Measurements from ENCODE around the gene S100A6.
A peak's percentile ranks its signal among the peaks of the same experiment; 100 is the strongest.
"Not testable (repeated sequence)": the region's sequence is repeated elsewhere in the genome, so short reads cannot be mapped to it uniquely, and the experiment has no call there.

S100A6 gene

GRCh38 chr1:153535242-153536011 is at the start of gene S100A6:
S100A6 (minus strand) TSS chr1:153535991; CDS start chr1:153535339, 652 bp downstream.
- peak; percentile 64 for DNase-seq (ENCODE audit: low spot score)

- no peak for DNase-seq (ENCODE audit: low spot score)
Measured at GRCh38 chr1:153585006-153585405, 49.2 kb upstream of the S100A6 start.

- no peak for DNase-seq (ENCODE audit: low spot score)
Measured at GRCh38 chr1:153583976-153584375, 48.2 kb upstream of the S100A6 start.

DNA sequence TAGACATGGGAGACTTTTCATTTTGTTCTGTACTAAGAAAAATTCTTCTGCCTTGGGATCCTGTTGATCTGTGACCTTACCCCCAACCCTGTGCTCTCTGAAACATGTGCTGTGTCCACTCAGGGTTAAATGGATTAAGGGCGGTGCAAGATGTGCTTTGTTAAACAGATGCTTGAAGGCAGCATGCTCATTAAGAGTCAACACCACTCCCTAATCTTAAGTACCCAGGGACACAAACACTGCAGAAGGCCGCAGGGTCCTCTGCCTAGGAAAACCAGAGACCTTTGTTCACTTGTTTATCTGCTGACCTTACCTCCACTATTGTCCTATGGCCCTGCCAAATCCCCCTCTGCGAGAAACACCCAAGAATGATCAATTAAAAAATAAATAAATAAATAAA is 47.7 kb upstream of the S100A6 start:
- not testable (repeated sequence) for DNase-seq (ENCODE audit: low spot score)

DNA sequence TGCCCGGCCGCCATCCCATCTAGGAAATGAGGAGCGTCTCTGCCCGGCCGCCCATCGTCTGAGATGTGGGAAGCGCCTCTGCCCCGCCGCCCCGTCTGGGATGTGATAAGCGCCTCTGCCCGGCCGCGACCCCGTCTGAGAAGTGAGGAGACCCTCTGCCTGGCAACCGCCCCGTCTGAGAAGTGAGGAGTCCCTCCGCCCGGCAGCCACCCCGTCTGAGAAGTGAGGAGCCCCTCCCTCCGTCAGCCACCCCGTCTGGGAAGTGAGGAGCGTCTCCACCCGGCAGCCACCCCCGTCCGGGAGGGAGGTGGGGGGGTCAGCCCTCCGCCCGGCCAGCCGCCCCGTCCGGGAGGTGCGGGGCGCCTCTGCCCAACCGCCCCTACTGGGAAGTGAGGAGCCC is 47.0 kb upstream of the S100A6 start:
- not testable (repeated sequence) for DNase-seq (ENCODE audit: low spot score)

GRCh38 chr1:153578936-153579335 is 43.1 kb upstream of the S100A6 start:
- DNase-seq (ENCODE audit: low spot score): no peak

GRCh38 chr1:153578490-153578889 is 42.7 kb upstream of the S100A6 start:
- no peak for DNase-seq (ENCODE audit: low spot score)

DNA sequence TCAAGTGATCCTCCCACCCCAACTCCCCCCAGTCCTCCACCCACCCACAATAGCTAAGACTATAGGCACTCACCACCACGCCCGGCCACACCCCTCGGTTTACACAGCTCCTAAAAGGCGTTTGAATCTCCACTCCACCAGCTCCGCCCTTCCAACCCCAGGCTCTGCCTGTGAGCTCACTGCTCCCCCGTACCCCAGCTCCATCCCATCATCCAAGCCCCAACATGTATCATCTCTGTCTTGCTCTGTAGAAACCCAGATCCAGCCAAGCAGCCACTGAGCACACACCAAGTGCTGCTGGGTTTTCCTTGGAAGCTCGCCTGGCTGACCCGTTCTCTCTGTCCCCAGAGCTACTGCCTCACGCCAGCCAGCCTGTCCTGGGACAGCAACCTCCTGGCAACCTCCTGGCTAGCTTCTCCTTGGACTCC is 41.8 kb upstream of the S100A6 start:
- DNase-seq (ENCODE audit: low spot score): no peak

DNA sequence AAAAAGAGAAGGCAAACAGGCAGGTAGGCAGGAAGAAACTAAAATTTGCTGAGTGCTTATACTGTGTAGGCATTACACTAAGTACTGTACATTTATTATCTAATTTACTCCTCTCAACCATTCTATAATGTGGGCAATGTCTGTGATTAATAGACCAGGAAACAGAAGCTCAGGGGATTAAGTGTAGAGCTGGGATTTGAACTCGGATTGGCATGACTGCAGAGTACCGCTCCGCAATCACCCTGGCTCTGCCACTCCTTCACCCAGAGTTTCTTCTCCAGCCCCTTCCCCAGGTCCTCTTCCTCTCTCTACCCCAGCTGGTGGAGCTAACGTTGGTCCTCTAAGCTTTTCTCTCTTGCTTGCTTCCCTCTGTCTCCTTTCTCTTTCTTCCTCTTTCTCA is 41.3 kb upstream of the S100A6 start:
- no peak for DNase-seq (ENCODE audit: low spot score)

DNA sequence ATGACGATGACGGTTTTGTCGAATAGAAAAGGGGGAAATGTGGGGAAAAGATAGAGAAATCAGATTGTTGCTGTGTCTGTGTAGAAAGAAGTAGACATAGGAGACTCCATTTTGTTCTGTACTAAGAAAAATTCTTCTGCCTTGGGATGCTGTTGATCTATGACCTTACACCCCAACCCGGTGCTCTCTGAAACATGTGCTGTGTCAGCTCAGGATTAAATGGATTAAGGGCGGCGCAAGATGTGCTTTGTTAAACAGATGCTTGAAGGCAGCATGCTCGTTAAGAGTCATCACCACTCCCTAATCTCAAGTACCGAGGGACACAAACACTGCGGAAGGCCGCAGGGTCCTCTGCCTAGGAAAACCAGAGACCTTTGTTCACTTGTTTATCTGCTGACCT is 39.7 kb upstream of the S100A6 start:
- not testable (repeated sequence) for DNase-seq (ENCODE audit: low spot score)

DNA sequence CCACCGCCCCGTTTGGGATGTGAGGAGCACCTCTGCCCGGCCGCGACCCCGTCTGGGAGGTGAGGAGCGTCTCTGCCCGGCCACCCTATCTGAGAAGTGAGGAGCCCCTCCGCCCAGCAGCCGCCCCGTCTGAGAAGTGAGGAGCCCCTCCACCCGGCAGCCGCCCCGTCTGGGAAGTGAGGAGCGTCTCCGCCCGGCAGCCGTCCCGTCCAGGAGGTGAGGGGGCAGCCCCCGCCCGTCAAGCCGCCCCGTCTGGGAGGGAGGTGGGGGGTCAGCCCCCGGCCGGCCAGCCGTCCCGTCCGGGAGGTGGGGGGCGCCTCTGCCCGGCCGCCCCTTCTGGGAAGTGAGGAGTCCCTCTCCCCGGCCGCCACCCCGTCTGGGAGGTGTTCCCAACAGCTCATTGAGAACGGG is 39.3 kb upstream of the S100A6 start:
- DNase-seq (ENCODE audit: low spot score): not testable (repeated sequence)

- DNase-seq (ENCODE audit: low spot score): no peak
Measured at GRCh38 chr1:153573351-153573750, 37.6 kb upstream of the S100A6 start.

- no peak for DNase-seq (ENCODE audit: low spot score)
Measured at GRCh38 chr1:153572569-153573015, 36.8 kb upstream of the S100A6 start.

GRCh38 chr1:153571706-153572105 is 35.9 kb upstream of the S100A6 start:
- no peak for DNase-seq (ENCODE audit: low spot score)

GRCh38 chr1:153570874-153571273 is 35.1 kb upstream of the S100A6 start:
- no peak for DNase-seq (ENCODE audit: low spot score)

DNA sequence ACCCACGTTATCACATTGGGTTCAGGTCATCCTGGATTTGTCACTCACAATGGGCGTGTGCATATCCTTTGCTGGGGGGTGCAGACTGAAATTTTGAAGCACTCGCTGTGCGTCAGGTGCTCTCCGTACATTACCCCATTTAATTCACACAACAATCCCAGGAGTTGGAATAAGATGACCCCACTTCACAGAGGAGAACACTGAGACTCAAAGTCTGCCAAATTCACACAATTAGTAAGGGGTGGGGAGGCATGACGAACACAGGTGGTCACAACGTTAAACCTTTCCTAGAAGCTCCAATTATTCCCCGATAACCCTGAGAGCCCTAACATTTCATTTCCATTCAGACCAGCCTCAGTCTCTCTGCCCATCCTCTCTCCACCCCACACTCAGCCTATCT is 33.7 kb upstream of the S100A6 start:
- no peak for DNase-seq (ENCODE audit: low spot score)

- peak; percentile 92 for DNase-seq (ENCODE audit: low spot score)
Measured at GRCh38 chr1:153568367-153569099, 32.7 kb upstream of the S100A6 start.

- DNase-seq (ENCODE audit: low spot score): no peak
Measured at GRCh38 chr1:153567621-153568366, 32.0 kb upstream of the S100A6 start.

- peak; percentile 89 for DNase-seq (ENCODE audit: low spot score)
Measured at GRCh38 chr1:153566414-153567371, 30.9 kb upstream of the S100A6 start.

DNA sequence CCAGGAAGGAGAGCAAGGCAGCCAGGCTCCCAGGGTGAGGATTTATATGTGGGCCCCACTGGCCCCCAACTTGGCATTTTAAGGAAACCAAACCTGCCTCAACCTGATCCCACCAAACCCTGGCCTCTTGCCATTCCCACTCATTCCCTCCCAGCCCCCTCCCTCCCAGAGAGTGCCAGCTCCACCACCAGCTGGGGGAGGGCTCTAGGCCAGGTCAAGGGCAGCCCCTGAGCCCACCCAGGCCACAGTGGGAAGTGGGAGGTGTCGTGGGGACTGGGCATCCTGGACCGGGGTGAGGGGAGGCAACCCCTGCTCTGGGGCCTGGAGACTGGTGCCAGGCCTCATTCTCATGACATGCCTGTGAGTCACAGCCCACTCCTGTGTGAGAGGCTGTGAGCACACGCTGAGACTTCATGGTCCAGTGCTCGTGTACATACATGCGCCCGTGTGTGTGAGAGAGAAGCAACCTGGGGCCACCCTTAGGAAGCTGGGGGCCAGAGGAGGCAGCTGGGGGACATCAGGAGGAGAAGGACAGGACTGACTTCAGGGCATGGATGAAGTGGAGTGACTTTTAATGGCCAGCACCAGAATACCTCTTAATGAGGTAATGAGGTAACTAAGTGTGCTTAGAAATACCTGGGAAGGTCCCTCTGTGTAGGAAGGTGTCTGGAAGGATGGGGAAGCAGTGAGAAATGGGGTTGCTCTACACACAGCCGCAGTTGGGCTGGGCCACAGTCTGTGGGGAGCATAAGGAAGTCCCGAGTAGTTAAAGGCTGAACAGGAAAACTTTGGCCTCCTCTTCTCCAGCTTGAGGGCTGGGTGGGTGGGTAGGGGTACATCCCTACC is 30.0 kb upstream of the S100A6 start, which contains the start of gene S100A2:
TSS of gene S100A2 (minus strand) at position 316 of the 846 bp plus-strand sequence. CDS start 1,967 bp downstream, outside the sequence.
- no peak for DNase-seq (ENCODE audit: low spot score)
